ENCODE data around the gene RD3L.

The RD3L gene

GRCh38 chr14:103896578-103896977 is 45.8 kb downstream of the RD3L start:
- no peak for DNase-seq (ENCODE audit: low read depth in 3 of 3)

- DNase-seq (ENCODE audit: low read depth in 3 of 3): no peak
Observed at GRCh38 chr14:103894723-103895059, 47.6 kb downstream of the RD3L start.

GRCh38 chr14:103894034-103894722 is 48.2 kb downstream of the RD3L start:
- no peak for DNase-seq (ENCODE audit: low read depth in 3 of 3)

GRCh38 chr14:103892247-103892646 is 50.1 kb downstream of the RD3L start:
- DNase-seq (ENCODE audit: low read depth in 3 of 3): no peak

- no peak for DNase-seq (ENCODE audit: low read depth in 3 of 3)
Observed at GRCh38 chr14:103891667-103892215, 50.6 kb downstream of the RD3L start.

GRCh38 chr14:103890821-103891666 is 51.3 kb downstream of the RD3L start:
- DNase-seq (ENCODE audit: low read depth in 3 of 3): no peak

Data from stimulated activated CD4-positive, alpha-beta T cell treated with anti-CD3 and anti-CD28 coated beads, TNF-alpha, amount 100 ng/mL, for 4 hours (primary cell).